BE2C (cell line): ENCODE results near the gene CA14. TPM values are rescaled to one million over a fixed set of nuclear protein-coding genes. Genes with fewer than 3 reads are reported as not detected.
"Not testable (repeated sequence)": the region's sequence is repeated elsewhere in the genome, so short reads cannot be mapped to it uniquely, and the experiment has no call there.

Source experiments
- DNase-seq: peaks from one replicate; pipeline ENCODE4 v3.0.0-alpha.2; 2020
- H3K27me3 ChIP-seq: fragments of 250-450 bp; sonication (Bioruptor Pico); 2 replicates; pipeline ENCODE4 v1.5.1; 2020; ENCODE audit warnings: mild to moderate bottlenecking
- H3K36me3 ChIP-seq: fragments of 250-450 bp; sonication (Bioruptor Pico); 2 replicates; pipeline ENCODE4 v1.5.1; 2020; ENCODE audit warnings: mild to moderate bottlenecking
- H3K4me1 ChIP-seq: fragments of 250-450 bp; sonication (Bioruptor Pico); 2 replicates; pipeline ENCODE4 v1.5.1; 2020
- H3K4me3 ChIP-seq: 2 replicates; pipeline ENCODE4 v1.5.1; 2011; ENCODE audit warnings: low read depth, low read length
- H3K9me3 ChIP-seq: fragments of 250-450 bp; sonication (Bioruptor Pico); 2 replicates; pipeline ENCODE4 v1.5.1; 2020
- CTCF ChIP-seq: IDR thresholded peaks from 2 replicates; pipeline ENCODE4 v1.5.1; 2012; ENCODE audit warnings: mild to moderate bottlenecking, low read depth, low read length
- polyA plus RNA-seq: library from polyadenylated mRNA; unstranded; fragments of >200 nt; gene quantifications from one replicate; pipeline ENCODE4 v1.2.1, GENCODE V29; 2012; ENCODE audit warnings: low read depth, missing spikeins; ENCODE audit not compliant: insufficient read length, insufficient read depth

Gene CA14
- polyA plus RNA-seq, result 2.8 TPM

GRCh38 chr1:150257624-150258585 is at the start of gene CA14:
CA14 (plus strand) TSS chr1:150257774; CDS start chr1:150258129, 355 bp downstream.
- Histone ChIP-seq H3K4me3 (no peak within 1 kb of the TSS), H3K27me3 (no peaks in the 10 kb centered on the region), H3K9me3 (no peaks in the 10 kb centered on the region), H3K4me1 (peaks cover 4% of the 10 kb centered on the region), H3K36me3 (no peaks in the 10 kb centered on the region)
- no peak for DNase-seq
- TF ChIP-seq CTCF, result no peak

DNA sequence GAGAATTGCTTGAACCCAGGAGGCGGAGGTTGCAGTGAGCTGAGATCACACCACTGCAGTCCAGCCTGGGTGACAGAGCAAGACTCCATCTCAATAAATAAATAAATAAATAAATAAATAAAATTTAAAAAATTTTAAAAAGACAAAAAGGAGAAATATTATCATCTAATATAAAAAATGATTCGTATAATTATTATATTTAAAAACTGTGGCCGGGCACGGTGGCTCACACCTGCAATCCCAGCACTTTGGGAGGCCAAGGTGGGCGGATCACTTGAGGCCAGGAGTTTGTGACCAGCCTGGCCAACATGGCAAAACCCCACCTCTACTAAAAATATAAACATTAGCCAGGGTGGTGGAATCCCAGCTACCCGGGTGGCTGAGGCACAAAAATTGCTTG is 49.1 kb upstream of the CA14 start:
- not testable (repeated sequence) for H3K27me3 ChIP-seq, H3K9me3 ChIP-seq, DNase-seq, H3K4me1 ChIP-seq, H3K4me3 ChIP-seq, H3K36me3 ChIP-seq

DNA sequence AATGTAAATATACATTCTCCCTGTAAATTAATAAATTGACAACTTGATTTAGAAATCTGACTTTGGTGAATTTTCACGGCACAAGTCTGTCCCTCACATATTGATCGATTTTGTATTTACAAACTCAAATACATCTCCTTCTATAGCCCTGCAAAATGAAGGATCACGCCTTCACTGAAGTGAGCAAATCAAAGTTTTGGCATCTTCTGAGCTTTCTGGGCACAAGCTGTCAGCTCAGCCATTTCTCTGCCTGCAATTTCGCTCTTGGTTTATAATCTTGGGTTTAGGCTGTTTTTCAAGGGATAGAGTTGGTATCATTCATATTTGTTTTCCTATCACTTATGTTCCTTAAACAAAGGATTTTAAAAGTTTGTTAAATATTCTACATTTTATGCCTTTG is 47.5 kb upstream of the CA14 start:
- Histone ChIP-seq H3K4me1 (peaks cover 4% of the 10 kb centered on the region; the same call in 1 of the 2 replicates), H3K27me3 (no peaks in the 10 kb centered on the region), H3K9me3 (no peaks in the 10 kb centered on the region), H3K36me3 (no peaks in the 10 kb centered on the region), H3K4me3 (no peak overlapping the region)
- no peak for DNase-seq
- no peak for TF ChIP-seq CTCF

GRCh38 chr1:150210706-150211105 is 46.9 kb upstream of the CA14 start:
- H3K4me3 ChIP-seq, result no peak overlapping the region
- peaks cover 4% of the 10 kb centered on the region; the same call in 1 of the 2 replicates for H3K4me1 ChIP-seq
- no peak for TF ChIP-seq CTCF
- no peaks in the 10 kb centered on the region for H3K36me3 ChIP-seq
- no peak for DNase-seq
- no peaks in the 10 kb centered on the region for H3K27me3 ChIP-seq
- H3K9me3 ChIP-seq, result no peaks in the 10 kb centered on the region

DNA sequence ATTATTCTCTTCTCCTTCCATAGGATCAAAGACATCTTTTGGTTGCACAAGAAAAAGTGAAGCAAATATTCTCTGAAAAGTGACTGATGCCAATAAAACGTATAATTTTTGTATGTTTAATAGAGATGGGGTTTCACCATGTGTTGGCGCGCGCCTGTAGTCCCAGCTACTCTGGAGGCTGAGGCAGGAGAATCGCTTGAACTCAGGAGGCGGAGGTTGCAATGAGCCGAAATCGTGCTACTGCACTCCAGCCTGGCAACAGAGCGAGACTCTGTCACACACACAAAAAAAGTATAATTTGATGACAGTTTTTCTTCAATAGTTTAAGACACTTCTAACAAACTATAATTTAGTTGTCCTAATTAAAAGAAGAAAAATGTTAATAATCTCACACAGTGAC is 45.5 kb upstream of the CA14 start:
- no peaks in the 10 kb centered on the region for H3K36me3 ChIP-seq
- no peaks in the 10 kb centered on the region for H3K9me3 ChIP-seq
- no peak for TF ChIP-seq CTCF
- no peak for DNase-seq
- peaks cover 4% of the 10 kb centered on the region; the same call in 1 of the 2 replicates for H3K4me1 ChIP-seq
- no peaks in the 10 kb centered on the region for H3K27me3 ChIP-seq
- H3K4me3 ChIP-seq, result no peak overlapping the region

DNA sequence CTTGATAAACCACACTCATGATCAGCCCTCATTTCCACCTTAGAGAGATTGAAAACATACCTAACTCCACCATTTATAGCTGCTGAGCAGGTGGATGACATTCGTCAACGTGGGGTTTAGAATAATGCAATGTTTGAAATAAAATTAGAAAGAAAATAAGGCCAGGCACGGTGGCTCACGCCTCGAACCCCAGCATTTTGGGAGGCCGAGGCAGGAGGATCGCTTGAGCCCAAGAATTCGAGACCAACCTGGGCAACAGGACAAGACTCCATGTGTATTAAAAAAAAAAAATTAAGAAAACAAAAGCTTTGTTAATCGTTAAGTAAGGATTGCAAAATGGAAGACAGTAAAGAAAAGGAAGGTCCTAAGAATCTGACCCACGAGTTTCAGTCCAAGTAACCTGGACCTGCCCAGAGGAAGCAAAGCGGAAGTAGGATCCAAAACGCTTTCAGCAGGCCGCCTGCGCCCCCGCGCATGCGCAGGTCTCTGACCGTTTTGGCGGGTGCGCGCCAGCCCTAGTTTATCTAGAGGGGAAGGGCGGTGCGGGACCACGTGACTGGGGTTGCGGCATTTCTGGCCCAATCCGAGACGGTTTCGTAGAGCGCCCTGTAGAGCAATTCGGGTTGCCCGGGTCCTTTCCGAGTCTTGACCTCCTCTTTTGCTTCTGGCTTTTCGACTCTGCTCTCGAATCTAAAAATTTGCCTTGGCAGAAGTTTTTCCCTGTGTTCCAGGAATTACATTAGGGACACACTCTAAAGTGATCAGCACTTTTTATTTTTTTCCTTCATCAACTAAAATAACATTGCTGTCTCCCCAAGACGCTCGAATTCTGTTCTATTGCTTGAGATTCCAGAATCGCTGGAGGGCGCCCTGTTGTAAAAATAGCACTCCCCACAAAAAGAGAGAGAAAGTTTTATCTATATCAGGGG is 44.1 kb upstream of the CA14 start:
- H3K9me3 ChIP-seq, result no peaks in the 10 kb centered on the region
- TF ChIP-seq CTCF, result peak; percentile 59
- H3K27me3 ChIP-seq, result no peaks in the 10 kb centered on the region
- peak; percentile 97 for DNase-seq
- H3K4me1 ChIP-seq, result peaks cover 4% of the 10 kb centered on the region; the same call in 1 of the 2 replicates
- no peaks in the 10 kb centered on the region for H3K36me3 ChIP-seq
- H3K4me3 ChIP-seq, result peak overlapping the region; percentile 68

DNA sequence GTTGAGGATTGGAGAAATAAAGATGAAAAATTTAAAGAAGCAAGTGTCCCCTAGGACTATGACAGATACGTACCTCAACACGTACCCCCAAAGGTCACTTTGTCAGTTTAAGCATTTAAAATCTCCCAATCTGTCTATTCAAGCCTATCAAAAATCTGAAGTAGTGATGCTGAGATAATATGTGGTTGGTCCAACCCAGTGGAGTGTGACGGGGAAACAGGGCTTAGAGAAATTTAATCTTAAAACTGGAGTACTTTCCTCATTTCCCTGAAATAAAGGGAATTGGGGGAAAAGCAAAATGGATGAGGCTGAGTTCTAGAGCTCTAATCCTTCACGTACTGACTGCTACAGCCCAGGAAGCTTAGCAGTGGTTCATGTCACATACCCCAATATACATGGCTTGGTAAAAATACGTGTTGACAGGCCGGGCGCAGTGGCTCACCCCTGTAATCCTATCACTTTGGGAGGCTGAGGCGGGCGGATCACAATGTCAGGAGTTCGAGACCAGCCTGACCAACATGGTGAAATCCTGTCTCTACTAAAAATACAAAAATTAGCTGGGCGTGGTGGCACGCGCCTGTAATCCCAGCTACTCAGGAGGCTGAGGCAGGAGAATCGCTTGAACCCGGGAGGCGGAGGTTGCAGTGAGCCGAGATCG is 43.3 kb upstream of the CA14 start:
- H3K4me1 ChIP-seq, H3K36me3 ChIP-seq, H3K27me3 ChIP-seq, H3K9me3 ChIP-seq, DNase-seq: not testable (repeated sequence)
- peak overlapping the region; percentile 68 for H3K4me3 ChIP-seq

GRCh38 chr1:150215855-150216254 is 41.7 kb upstream of the CA14 start:
- H3K4me3 ChIP-seq, H3K4me1 ChIP-seq, H3K9me3 ChIP-seq, H3K27me3 ChIP-seq, DNase-seq: not testable (repeated sequence)
- peaks cover 11% of the 10 kb centered on the region for H3K36me3 ChIP-seq
